Renal cortex interstitium (tissue), 11 donors: ENCODE results near the gene SPINT1. TPM values are rescaled to one million over a fixed set of nuclear protein-coding genes. Genes with fewer than 3 reads are reported as not detected.

Experiments used
- DNase-seq, 11 donors: peaks; one replicate each; pipeline ENCODE4 v3.0.0-alpha.2; 2013; ENCODE audit warnings: low read depth in 9 of 11, low spot score in 4 of 11; ENCODE audit errors: extremely low read depth in 1 of 11
- polyA plus RNA-seq, 3 donors: library from polyadenylated mRNA; unstranded; fragments of 120-200 nt; gene quantifications; one replicate each; pipeline ENCODE4 v1.2.1, GENCODE V29; 2013; ENCODE audit not compliant: insufficient read length in 3 of 3

SPINT1 gene
- polyA plus RNA-seq, 3 donors = 51.5 to 76.8 (median 67.8) TPM

GRCh38 chr15:40825661-40826422, 18.0 kb upstream of the SPINT1 start:
- no peak for DNase-seq

- DNase-seq = no peak
Observed at GRCh38 chr15:40826423-40827075, 17.3 kb upstream of the SPINT1 start.

GRCh38 chr15:40828447-40829036, 15.3 kb upstream of the SPINT1 start, which contains the start of gene PPP1R14D:
PPP1R14D (minus strand) TSS chr15:40828708; CDS start chr15:40828641, 67 bp downstream.
- no peak for DNase-seq

GRCh38 chr15:40829115-40829514, 14.7 kb upstream of the SPINT1 start:
- no peak for DNase-seq

- no peak for DNase-seq
Observed at GRCh38 chr15:40830884-40831283, 13.0 kb upstream of the SPINT1 start.

GRCh38 chr15:40831861-40832260, 12.0 kb upstream of the SPINT1 start:
- DNase-seq = no peak

- no peak for DNase-seq
Observed at GRCh38 chr15:40832903-40833302, 10.9 kb upstream of the SPINT1 start.

- no peak for DNase-seq
Observed at GRCh38 chr15:40836020-40836419, 7.8 kb upstream of the SPINT1 start.

GRCh38 chr15:40838756-40839155, 5.1 kb upstream of the SPINT1 start:
- no peak for DNase-seq

GRCh38 chr15:40841741-40842140, 2.1 kb upstream of the SPINT1 start:
- no peak for DNase-seq

- DNase-seq = no peak
Observed at GRCh38 chr15:40843261-40843884, 475 bp upstream of the SPINT1 start.

GRCh38 chr15:40844696-40845030, 815 bp downstream of the SPINT1 start:
- DNase-seq = no peak

- no peak for DNase-seq
Observed at GRCh38 chr15:40845036-40845435, 1.2 kb downstream of the SPINT1 start.

GRCh38 chr15:40845511-40846284, 1.9 kb downstream of the SPINT1 start:
- DNase-seq = no peak

- no peak for DNase-seq
Observed at GRCh38 chr15:40846841-40847222, 3.0 kb downstream of the SPINT1 start.

GRCh38 chr15:40847223-40847961, 3.5 kb downstream of the SPINT1 start:
- DNase-seq = peak in 8 of 11 donors; percentile 56 to 90 (median 73)

- no peak for DNase-seq
Observed at GRCh38 chr15:40850576-40851112, 6.8 kb downstream of the SPINT1 start.

- DNase-seq = no peak
Observed at GRCh38 chr15:40852529-40852928, 8.7 kb downstream of the SPINT1 start.
